ENCODE results near the gene PARP9.

The PARP9 gene

GRCh38 chr3:122506450-122506849 is 57.6 kb downstream of the PARP9 start:
- H4K20me1 ChIP-seq (ENCODE audit: insufficient read depth, low read length, poor library complexity, severe bottlenecking): peaks cover 82% of the 10 kb centered on the region
- TF ChIP-seq EZH2phosphoT487 (IDR thresholded peaks at IDR 0.05; ENCODE audit: borderline replicate concordance) (no peak), CTCF (conservative IDR thresholded peaks at IDR 0.05; ENCODE audit: low read length) (no peak)

GRCh38 chr3:122505676-122506075 is 58.4 kb downstream of the PARP9 start:
- Histone ChIP-seq H3K9me2 (replicated peaks; ENCODE audit: low read depth, low read length) (no peaks in the 10 kb centered on the region), H3K4me2 (ENCODE audit: low read depth, low read length, poor library complexity, severe bottlenecking) (no peak overlapping the region), H3F3A (ENCODE audit: low read depth) (no peaks in the 10 kb centered on the region), H3K79me2 (ENCODE audit: insufficient read depth, low read length) (peaks cover 98% of the 10 kb centered on the region), H3K36me3 (ENCODE audit: insufficient read depth, low read length) (no peaks in the 10 kb centered on the region), H3K4me3 (ENCODE audit: low read length, poor library complexity, severe bottlenecking) (no peak overlapping the region), H3K27me3 (ENCODE audit: insufficient read depth, low read length, poor library complexity, severe bottlenecking) (no peaks in the 10 kb centered on the region), H2AFZ (ENCODE audit: low read length) (no peak overlapping the region), H4K20me1 (ENCODE audit: insufficient read depth, low read length, poor library complexity, severe bottlenecking) (peaks cover 82% of the 10 kb centered on the region), H3K9me3 (ENCODE audit: insufficient read depth, low read depth, low read length) (no peaks in the 10 kb centered on the region), H3K9ac (ENCODE audit: low read depth, low read length, poor library complexity, severe bottlenecking) (no peak overlapping the region), H3K4me1 (ENCODE audit: insufficient read depth, low read length, poor library complexity, severe bottlenecking) (peaks cover 29% of the 10 kb centered on the region)
- TF ChIP-seq CTCF (conservative IDR thresholded peaks at IDR 0.05; ENCODE audit: low read length) (no peak), EZH2phosphoT487 (IDR thresholded peaks at IDR 0.05; ENCODE audit: borderline replicate concordance) (no peak)

More at GRCh38 chr3:122506450-122506849, 57.6 kb downstream of the PARP9 start:
- Histone ChIP-seq H3K9me3 (ENCODE audit: insufficient read depth, low read depth, low read length) (no peaks in the 10 kb centered on the region), H3K79me2 (ENCODE audit: insufficient read depth, low read length) (peaks cover 98% of the 10 kb centered on the region), H3K27me3 (ENCODE audit: insufficient read depth, low read length, poor library complexity, severe bottlenecking) (no peaks in the 10 kb centered on the region), H3K9me2 (replicated peaks; ENCODE audit: low read depth, low read length) (no peaks in the 10 kb centered on the region), H3K4me3 (ENCODE audit: low read length, poor library complexity, severe bottlenecking) (no peak overlapping the region), H2AFZ (ENCODE audit: low read length) (no peak overlapping the region), H3K36me3 (ENCODE audit: insufficient read depth, low read length) (no peaks in the 10 kb centered on the region), H3K4me1 (ENCODE audit: insufficient read depth, low read length, poor library complexity, severe bottlenecking) (peaks cover 36% of the 10 kb centered on the region), H3K9ac (ENCODE audit: low read depth, low read length, poor library complexity, severe bottlenecking) (no peak overlapping the region), H3K4me2 (ENCODE audit: low read depth, low read length, poor library complexity, severe bottlenecking) (no peak overlapping the region), H3F3A (ENCODE audit: low read depth) (no peaks in the 10 kb centered on the region)

GRCh38 chr3:122502941-122503340 is 61.2 kb downstream of the PARP9 start:
- Histone ChIP-seq H3K36me3 (ENCODE audit: insufficient read depth, low read length) (no peaks in the 10 kb centered on the region), H3K79me2 (ENCODE audit: insufficient read depth, low read length) (peaks cover 98% of the 10 kb centered on the region), H3K4me2 (ENCODE audit: low read depth, low read length, poor library complexity, severe bottlenecking) (no peak overlapping the region), H2AFZ (ENCODE audit: low read length) (no peak overlapping the region), H3K4me1 (ENCODE audit: insufficient read depth, low read length, poor library complexity, severe bottlenecking) (peaks cover 11% of the 10 kb centered on the region), H4K20me1 (ENCODE audit: insufficient read depth, low read length, poor library complexity, severe bottlenecking) (peaks cover 72% of the 10 kb centered on the region), H3K9ac (ENCODE audit: low read depth, low read length, poor library complexity, severe bottlenecking) (no peak overlapping the region), H3K27me3 (ENCODE audit: insufficient read depth, low read length, poor library complexity, severe bottlenecking) (no peaks in the 10 kb centered on the region), H3F3A (ENCODE audit: low read depth) (no peaks in the 10 kb centered on the region), H3K9me2 (replicated peaks; ENCODE audit: low read depth, low read length) (no peaks in the 10 kb centered on the region), H3K4me3 (ENCODE audit: low read length, poor library complexity, severe bottlenecking) (no peak overlapping the region), H3K9me3 (ENCODE audit: insufficient read depth, low read depth, low read length) (no peaks in the 10 kb centered on the region)
- no peak for TF ChIP-seq CTCF (conservative IDR thresholded peaks at IDR 0.05; ENCODE audit: low read length)
- no peak for TF ChIP-seq EZH2phosphoT487 (IDR thresholded peaks at IDR 0.05; ENCODE audit: borderline replicate concordance)

Measured in Loucy (cell line).